GM12878 (cell line): ENCODE results near the gene KLK12. TPM values are rescaled to one million over a fixed set of nuclear protein-coding genes. Genes with fewer than 3 reads are reported as not detected.

Experiments
- ATAC-seq: fragments of 200-7000 bp; cut with Tn5 transposase; 3 replicates; pipeline ENCODE4 v1.9.1; 2020; ENCODE audit warnings: mild to moderate bottlenecking, moderate library complexity
- BruUV-seq: library from RNA; stranded (reverse); fragments of 400-500 nt; replicated peaks from 2 replicates; lab custom pipeline; 2021; lab: Mats Ljungman, UMichigan
- CTCF ChIA-PET: fragments of 300-600 bp; sonication (Branson Sonifier 250); formaldehyde crosslinking; extraction: SDS; loops from one replicate; lab custom pipeline; 2021; ENCODE audit warnings: inconsistent platforms; lab: Yijun Ruan, JAX
- POLR2A ChIA-PET: fragments of 350-600 bp; formaldehyde crosslinking; extraction: SDS; loops from one replicate; lab custom pipeline; 2021; ENCODE audit warnings: inconsistent platforms; lab: Charles Lee
- RAD21 ChIA-PET: fragments of 300-600 bp; sonication (Branson Sonifier 250); formaldehyde crosslinking; loops from one replicate; lab custom pipeline; 2023; ENCODE audit warnings: antibody characterized with exemption; ENCODE audit not compliant: unreplicated experiment; lab: Charles Lee
- SMC1A ChIA-PET: fragments of 300-600 bp; sonication (Branson Sonifier 250); formaldehyde crosslinking; loops from one replicate; lab custom pipeline; 2023; ENCODE audit not compliant: unreplicated experiment, uncharacterized antibody; lab: Charles Lee
- DNase-seq: peaks from one replicate; pipeline ENCODE4 v3.0.0-alpha.2; 2011; ENCODE audit warnings: low read depth, low spot score
- FAIRE-seq: peaks from 3 replicates; lab custom pipeline; 2011; peaks lifted over from hg19 to GRCh38; lab: Jason Lieb, UNC
- H2AFZ ChIP-seq: 2 replicates; pipeline ENCODE4 v1.6.0; 2011; ENCODE audit warnings: low read depth, low read length, control low read depth; ENCODE audit not compliant: control insufficient read depth
- H3K27ac ChIP-seq: 2 replicates; pipeline ENCODE4 v1.5.1; 2011; ENCODE audit warnings: control low read depth; ENCODE audit not compliant: control insufficient read depth, insufficient read depth
- H3K27me3 ChIP-seq, 2 experiments: replicated peaks in 1 of 2; 2 replicates each; pipeline versions ENCODE4 v1.6.0 to v1.6.1; 2011; ENCODE audit warnings: low read length in 1 of 2; ENCODE audit not compliant: control insufficient read depth in 2 of 2, insufficient read depth in 2 of 2
- H3K36me3 ChIP-seq, 2 experiments: 2 replicates each; pipeline ENCODE4 v1.5.1; 2011; ENCODE audit warnings: low read length in 1 of 2; ENCODE audit not compliant: control insufficient read depth in 2 of 2, insufficient read depth in 2 of 2
- H3K4me1 ChIP-seq: 2 replicates; pipeline ENCODE4 v1.6.1; 2011; ENCODE audit warnings: mild to moderate bottlenecking, low read length, moderate library complexity, mixed read lengths; ENCODE audit not compliant: control insufficient read depth, insufficient read depth
- H3K4me2 ChIP-seq: 2 replicates; pipeline ENCODE4 v1.6.0; 2011; ENCODE audit warnings: control low read depth; ENCODE audit not compliant: control insufficient read depth, insufficient read depth
- H3K4me3 ChIP-seq: fragments of 200-600 bp; sonication (generic); 2 replicates; pipeline ENCODE4 v1.5.1; 2016
- H3K79me2 ChIP-seq: 2 replicates; pipeline ENCODE4 v1.6.0; 2011; ENCODE audit warnings: low read length; ENCODE audit not compliant: control insufficient read depth, insufficient read depth
- H3K9ac ChIP-seq: 2 replicates; pipeline ENCODE4 v1.8.0; 2011; ENCODE audit warnings: low read length, control low read depth, mixed read lengths; ENCODE audit not compliant: control insufficient read depth, insufficient read depth
- H3K9me3 ChIP-seq: replicated peaks from 3 replicates; pipeline ENCODE4 v1.5.1; 2011; ENCODE audit warnings: mild to moderate bottlenecking, low read length; ENCODE audit not compliant: control insufficient read depth, insufficient read depth
- H4K20me1 ChIP-seq: 2 replicates; pipeline ENCODE4 v1.6.0; 2011; ENCODE audit not compliant: control insufficient read depth, insufficient read depth
- CEBPB ChIP-seq, 2 experiments: fragments of 150-350 bp in 1 of 2; IDR thresholded peaks; 2 replicates each; pipeline ENCODE4 v1.6.1; 2012 to 2014; ENCODE audit warnings: low read depth in 2 of 2, low read length in 2 of 2, borderline replicate concordance in 1 of 2, inconsistent platforms in 1 of 2
- FOS ChIP-seq: IDR thresholded peaks from 3 replicates; pipeline ENCODE4 v1.6.1; 2011; ENCODE audit warnings: borderline replicate concordance; ENCODE audit not compliant: insufficient read length; ENCODE audit errors: extremely low read depth
- HDAC2 ChIP-seq: fragments of 200-600 bp; sonication (generic); IDR thresholded peaks from 2 replicates; pipeline ENCODE4 v1.6.1; 2017
- MXI1 ChIP-seq: fragments of 150-350 bp; IDR thresholded peaks from 2 replicates; pipeline ENCODE4 v1.6.1; 2011; ENCODE audit warnings: low read depth, mild to moderate bottlenecking, inconsistent platforms, low read length, improper control_type of control experiment
- MYC ChIP-seq: IDR thresholded peaks from 2 replicates; pipeline ENCODE4 v1.6.1; 2011; ENCODE audit warnings: mild to moderate bottlenecking, low read length, moderate library complexity, inconsistent platforms; ENCODE audit not compliant: insufficient read depth, insufficient replicate concordance, insufficient read length, severe bottlenecking
- RUNX3 ChIP-seq: IDR thresholded peaks from 2 replicates; pipeline ENCODE4 v1.6.1; 2012; ENCODE audit warnings: low read length, inconsistent platforms
- TCF7 ChIP-seq: IDR thresholded peaks from 2 replicates; pipeline ENCODE4 v1.6.1; 2014; ENCODE audit warnings: antibody characterized with exemption, borderline replicate concordance
- ZBTB33 ChIP-seq: fragments of 450-650 bp; IDR thresholded peaks from 2 replicates; pipeline ENCODE4 v1.6.1; 2017; ENCODE audit warnings: mild to moderate bottlenecking
- ZNF384 ChIP-seq: IDR thresholded peaks from 2 replicates; pipeline ENCODE4 v1.6.1; 2012; ENCODE audit warnings: low read depth, mild to moderate bottlenecking, low read length, improper control_type of control experiment, borderline replicate concordance
- WGBS: methylation state at CpG from one replicate; pipeline ENCODE4 v1.1.6; 2016; ENCODE audit warnings: low lambda C conversion rate; ENCODE audit not compliant: insufficient replicate concordance, insufficient coverage; ENCODE audit errors: missing lambda C conversion rate; 5-methylcytosine and 5-hydroxymethylcytosine counted together
- in situ Hi-C: fragments of 300-500 bp; cut with MboI; formaldehyde crosslinking; loops from 9 replicates; pipeline ENCODE4 v1.14.3; 2018; ENCODE audit warnings: mixed read lengths
- intact Hi-C: fragments of 100-400 bp; cut with micrococcal nuclease; formaldehyde crosslinking; loops from one replicate; pipeline ENCODE4 v1.14.2; 2022; ENCODE audit not compliant: unreplicated experiment
- polyA plus RNA-seq, 11 experiments: library from polyadenylated mRNA; depleted of rRNA in 4 of 11; unstranded in 6 of 11; stranded (reverse) in 5 of 11; fragments of >200 nt; fragmentation: Nextera tagmentation in 4 of 11; fragmentation: Illumina TruSeq in 1 of 11; extraction: Ambion mirVana in 4 of 11; extraction: Trizol in 1 of 11; gene quantifications; 1 replicate in 1 of 11; 2 replicates in 10 of 11; pipeline versions ENCODE4 v1.2.1 to v1.2.3, GENCODE V29; 2011 to 2016; ENCODE audit warnings: inconsistent platforms in 2 of 11, missing spikeins in 2 of 11, low read depth in 1 of 11
- total RNA-seq, 4 experiments: library from RNA; depleted of rRNA in 3 of 4; stranded (reverse); fragments of >200 nt in 3 of 4; fragmentation: Illumina TruSeq in 1 of 4; extraction: Trizol in 1 of 4; gene quantifications; 2 replicates each; pipeline versions ENCODE4 v1.2.1 to v1.2.3, GENCODE V29; 2013 to 2021

KLK12 gene
- total and polyA plus RNA-seq, 10 of the 15 experiments (the other 5 are each of a cell fraction or from before 2014, with no cell fraction given): not detected

GRCh38 chr19:50980208-50980607 is 54.6 kb downstream of the KLK12 start:
- Histone ChIP-seq H4K20me1 (no peaks in the 10 kb centered on the region), H3K9me3 (no peaks in the 10 kb centered on the region), H3K79me2 (no peaks in the 10 kb centered on the region), H3K36me3 (no peaks in the 10 kb centered on the region), H2AFZ (no peak overlapping the region), H3K4me1 (no peaks in the 10 kb centered on the region), H3K27me3 (no peaks in the 10 kb centered on the region; a peak in 1 of 4 replicates), H3K27ac (no peak overlapping the region), H3K4me3 (no peak overlapping the region), H3K9ac (no peak overlapping the region), H3K4me2 (no peak overlapping the region)
- no TSS peak for BruUV-seq
- intact Hi-C loops (no loop called here), in situ Hi-C loops (no loop called here)
- FAIRE-seq (no peak), DNase-seq (no peak), ATAC-seq (no peak)
- ChIA-PET SMC1A (no interaction called here), CTCF (interaction anchor here (1.0 kb wide), 1 partner anchor 42 kb away, joined by 3 read pairs; no protein-coding TSS in a partner anchor), POLR2A (no interaction called here), RAD21 (no interaction called here)
- no peak for TF ChIP-seq CEBPB (IDR thresholded peaks at IDR 0.05; ENCODE audit: borderline replicate concordance in 1 of 2, low read depth in 2 of 2, low read length in 2 of 2)
- TF ChIP-seq HDAC2: no peak
- TF ChIP-seq ZNF384: no peak
- TF ChIP-seq FOS: no peak
- TF ChIP-seq MYC: no peak
- TF ChIP-seq MXI1: no peak
- no peak for TF ChIP-seq ZBTB33
- TF ChIP-seq TCF7: no peak
- TF ChIP-seq RUNX3: no peak
- 31% methylated on average over 12 of the region's 13 CpGs for WGBS
